MV-4-11 (cell line): ENCODE data around the gene TSPYL4.
A peak's percentile ranks its signal among the peaks of the same experiment; 100 is the strongest.

ENCODE experiments used
- DNase-seq: peaks from one replicate; lab custom pipeline; 2025; lab: John Stamatoyannopoulos, UW

The TSPYL4 gene

GRCh38 chr6:116229287-116229913 is 24.5 kb downstream of the TSPYL4 start:
- DNase-seq = no peak

GRCh38 chr6:116223355-116223754 is 30.5 kb downstream of the TSPYL4 start:
- DNase-seq = no peak

- DNase-seq = no peak
Measured at GRCh38 chr6:116221911-116222310, 32.0 kb downstream of the TSPYL4 start.

- DNase-seq = peak; percentile 6
Measured at GRCh38 chr6:116221067-116221466, 32.8 kb downstream of the TSPYL4 start.

- DNase-seq = no peak
Measured at GRCh38 chr6:116218866-116219265, 35.0 kb downstream of the TSPYL4 start.

GRCh38 chr6:116218172-116218633 is 35.7 kb downstream of the TSPYL4 start:
- DNase-seq = peak; percentile 25

- peak; percentile 62 for DNase-seq
Measured at GRCh38 chr6:116217069-116217468, 36.8 kb downstream of the TSPYL4 start.

- DNase-seq = no peak
Measured at GRCh38 chr6:116215414-116215813, 38.5 kb downstream of the TSPYL4 start.

- DNase-seq = no peak
Measured at GRCh38 chr6:116214681-116215080, 39.2 kb downstream of the TSPYL4 start.

GRCh38 chr6:116210750-116211425 is 43.0 kb downstream of the TSPYL4 start:
- DNase-seq = no peak

- no peak for DNase-seq
Measured at GRCh38 chr6:116210316-116210715, 43.6 kb downstream of the TSPYL4 start.

- DNase-seq = no peak
Measured at GRCh38 chr6:116208056-116208785, 45.7 kb downstream of the TSPYL4 start.

- DNase-seq = peak; percentile 59
Measured at GRCh38 chr6:116206231-116206903, 47.5 kb downstream of the TSPYL4 start.

- no peak for DNase-seq
Measured at GRCh38 chr6:116205281-116205680, 48.6 kb downstream of the TSPYL4 start.

GRCh38 chr6:116201538-116201937 is 52.3 kb downstream of the TSPYL4 start:
- no peak for DNase-seq

GRCh38 chr6:116200619-116201249 is 53.1 kb downstream of the TSPYL4 start:
- no peak for DNase-seq
